Measurements from ENCODE around the gene MARCO. TPM values are rescaled to one million over a fixed set of nuclear protein-coding genes. Genes with fewer than 3 reads are reported as not detected.

The MARCO gene
- not detected for total RNA-seq

GRCh38 chr2:118942031-118942430 is at the start of gene MARCO:
MARCO (plus strand) TSS chr2:118942194; CDS start chr2:118942301, 107 bp downstream.
- Mint-ChIP-seq H3K4me3 (no peak within 1 kb of the TSS), H3K4me1 (ENCODE audit: low read depth) (no peaks in the 10 kb centered on the region), H3K27me3 (ENCODE audit: low read depth) (peaks cover 15% of the 10 kb centered on the region), H3K36me3 (ENCODE audit: insufficient read depth in 2 of 2) (no peaks in the 10 kb centered on the region), H3K9me3 (no peaks in the 10 kb centered on the region), H3K27ac (no peak within 1 kb of the TSS)
- ATAC-seq (replicated peaks in 1 of 2) (no peak), DNase-seq (no peak)

- DNase-seq, result no peak
- no peak for ATAC-seq (replicated peaks in 1 of 2)
- peaks cover 11% of the 10 kb centered on the region for H3K27me3 Mint-ChIP-seq (ENCODE audit: low read depth)
- H3K4me1 Mint-ChIP-seq (ENCODE audit: low read depth), result no peaks in the 10 kb centered on the region
- H3K27ac Mint-ChIP-seq, result no peak overlapping the region
- H3K9me3 Mint-ChIP-seq, result peaks cover 5 to 6% of the 10 kb centered on the region in 2 donors
- peaks cover 5 to 6% of the 10 kb centered on the region in 2 donors for H3K36me3 Mint-ChIP-seq (ENCODE audit: insufficient read depth in 2 of 2)
- no peak overlapping the region for H3K4me3 Mint-ChIP-seq
Measured at GRCh38 chr2:118893100-118893499, 48.9 kb upstream of the MARCO start.

- H3K4me1 Mint-ChIP-seq (ENCODE audit: low read depth), result no peaks in the 10 kb centered on the region
- ATAC-seq (replicated peaks in 1 of 2), result no peak
Measured at GRCh38 chr2:118902266-118903028, 39.5 kb upstream of the MARCO start.

GRCh38 chr2:118903029-118903351 is 39.0 kb upstream of the MARCO start:
- no peak overlapping the region for H3K27ac Mint-ChIP-seq
- H3K27me3 Mint-ChIP-seq (ENCODE audit: low read depth), result no peaks in the 10 kb centered on the region
- no peak overlapping the region for H3K4me3 Mint-ChIP-seq
- no peak for ATAC-seq (replicated peaks in 1 of 2)
- DNase-seq, result no peak
- peaks cover 2 to 6% of the 10 kb centered on the region in 2 donors for H3K36me3 Mint-ChIP-seq (ENCODE audit: insufficient read depth in 2 of 2)
- H3K4me1 Mint-ChIP-seq (ENCODE audit: low read depth), result no peaks in the 10 kb centered on the region
- peaks cover 2 to 4% of the 10 kb centered on the region in 2 donors for H3K9me3 Mint-ChIP-seq

More at GRCh38 chr2:118902266-118903028, 39.5 kb upstream of the MARCO start:
- no peaks in the 10 kb centered on the region for H3K27me3 Mint-ChIP-seq (ENCODE audit: low read depth)
- H3K4me3 Mint-ChIP-seq, result peak overlapping the region in 1 of 2 donors; percentile 11
- peak overlapping the region; percentile 61 for H3K27ac Mint-ChIP-seq
- peaks cover 2 to 4% of the 10 kb centered on the region in 2 donors for H3K9me3 Mint-ChIP-seq
- no peak for DNase-seq
- H3K36me3 Mint-ChIP-seq (ENCODE audit: insufficient read depth in 2 of 2), result peaks cover 2 to 6% of the 10 kb centered on the region in 2 donors

GRCh38 chr2:118903551-118904479 is 38.2 kb upstream of the MARCO start:
- no peaks in the 10 kb centered on the region for H3K27me3 Mint-ChIP-seq (ENCODE audit: low read depth)
- H3K36me3 Mint-ChIP-seq (ENCODE audit: insufficient read depth in 2 of 2), result peaks cover 2 to 6% of the 10 kb centered on the region in 2 donors
- no peak overlapping the region for H3K27ac Mint-ChIP-seq
- no peaks in the 10 kb centered on the region for H3K4me1 Mint-ChIP-seq (ENCODE audit: low read depth)
- DNase-seq (no peak), ATAC-seq (replicated peaks in 1 of 2) (no peak)
- H3K9me3 Mint-ChIP-seq, result peaks cover 2 to 4% of the 10 kb centered on the region in 2 donors
- H3K4me3 Mint-ChIP-seq, result no peak overlapping the region

- no peaks in the 10 kb centered on the region for H3K4me1 Mint-ChIP-seq (ENCODE audit: low read depth)
- H3K27ac Mint-ChIP-seq, result no peak overlapping the region
- H3K4me3 Mint-ChIP-seq, result no peak overlapping the region
- H3K36me3 Mint-ChIP-seq (ENCODE audit: insufficient read depth in 2 of 2), result peaks cover 2 to 6% of the 10 kb centered on the region in 2 donors
- no peak for ATAC-seq (replicated peaks in 1 of 2)
- H3K9me3 Mint-ChIP-seq, result peaks cover 2 to 4% of the 10 kb centered on the region in 2 donors
- no peaks in the 10 kb centered on the region for H3K27me3 Mint-ChIP-seq (ENCODE audit: low read depth)
- no peak for DNase-seq
Measured at GRCh38 chr2:118905206-118905605, 36.8 kb upstream of the MARCO start.

GRCh38 chr2:118906186-118906585 is 35.8 kb upstream of the MARCO start:
- H3K4me1 Mint-ChIP-seq (ENCODE audit: low read depth), result no peaks in the 10 kb centered on the region
- no peak overlapping the region for H3K27ac Mint-ChIP-seq
- no peak overlapping the region for H3K4me3 Mint-ChIP-seq
- DNase-seq (no peak), ATAC-seq (replicated peaks in 1 of 2) (no peak)
- H3K27me3 Mint-ChIP-seq (ENCODE audit: low read depth), result no peaks in the 10 kb centered on the region
- peaks cover 2 to 6% of the 10 kb centered on the region in 2 donors for H3K36me3 Mint-ChIP-seq (ENCODE audit: insufficient read depth in 2 of 2)
- H3K9me3 Mint-ChIP-seq, result peaks cover 2 to 4% of the 10 kb centered on the region in 2 donors

GRCh38 chr2:118907759-118908158 is 34.2 kb upstream of the MARCO start:
- DNase-seq (no peak), ATAC-seq (replicated peaks in 1 of 2) (no peak)
- Mint-ChIP-seq H3K27me3 (ENCODE audit: low read depth) (no peaks in the 10 kb centered on the region), H3K27ac (no peak overlapping the region), H3K4me3 (no peak overlapping the region), H3K4me1 (ENCODE audit: low read depth) (no peaks in the 10 kb centered on the region), H3K36me3 (ENCODE audit: insufficient read depth in 2 of 2) (peaks cover 1 to 2% of the 10 kb centered on the region in 2 donors), H3K9me3 (peaks cover 0 to 4% of the 10 kb centered on the region in 2 donors)

GRCh38 chr2:118909191-118909590 is 32.8 kb upstream of the MARCO start:
- no peak overlapping the region for H3K27ac Mint-ChIP-seq
- H3K4me1 Mint-ChIP-seq (ENCODE audit: low read depth), result no peaks in the 10 kb centered on the region
- H3K36me3 Mint-ChIP-seq (ENCODE audit: insufficient read depth in 2 of 2), result peaks cover 1 to 2% of the 10 kb centered on the region in 2 donors
- peaks cover 0 to 4% of the 10 kb centered on the region in 2 donors for H3K9me3 Mint-ChIP-seq
- H3K27me3 Mint-ChIP-seq (ENCODE audit: low read depth), result no peaks in the 10 kb centered on the region
- H3K4me3 Mint-ChIP-seq, result no peak overlapping the region
- ATAC-seq (replicated peaks in 1 of 2), result no peak
- DNase-seq, result no peak

- H3K4me1 Mint-ChIP-seq (ENCODE audit: low read depth), result no peaks in the 10 kb centered on the region
- no peaks in the 10 kb centered on the region for H3K9me3 Mint-ChIP-seq
- ATAC-seq (replicated peaks in 1 of 2), result no peak
- H3K4me3 Mint-ChIP-seq, result no peak overlapping the region
- no peak overlapping the region for H3K27ac Mint-ChIP-seq
- no peak for DNase-seq
- H3K36me3 Mint-ChIP-seq (ENCODE audit: insufficient read depth in 2 of 2), result peaks cover 0 to 1% of the 10 kb centered on the region in 2 donors
- H3K27me3 Mint-ChIP-seq (ENCODE audit: low read depth), result no peaks in the 10 kb centered on the region
Measured at GRCh38 chr2:118911166-118911856, 30.7 kb upstream of the MARCO start.

- ATAC-seq (replicated peaks in 1 of 2) (no peak), DNase-seq (no peak)
- Mint-ChIP-seq H3K4me1 (ENCODE audit: low read depth) (no peaks in the 10 kb centered on the region), H3K36me3 (ENCODE audit: insufficient read depth in 2 of 2) (peaks cover 0 to 1% of the 10 kb centered on the region in 2 donors), H3K9me3 (no peaks in the 10 kb centered on the region), H3K27ac (no peak overlapping the region), H3K4me3 (no peak overlapping the region), H3K27me3 (ENCODE audit: low read depth) (no peaks in the 10 kb centered on the region)
Measured at GRCh38 chr2:118911936-118912335, 30.1 kb upstream of the MARCO start.

GRCh38 chr2:118913131-118913802 is 28.7 kb upstream of the MARCO start:
- DNase-seq (no peak), ATAC-seq (replicated peaks in 1 of 2) (no peak)
- Mint-ChIP-seq H3K36me3 (ENCODE audit: insufficient read depth in 2 of 2) (no peaks in the 10 kb centered on the region), H3K27ac (no peak overlapping the region), H3K9me3 (no peaks in the 10 kb centered on the region), H3K4me3 (no peak overlapping the region), H3K27me3 (ENCODE audit: low read depth) (peaks cover 5% of the 10 kb centered on the region), H3K4me1 (ENCODE audit: low read depth) (no peaks in the 10 kb centered on the region)
